ENCODE results near the gene RGPD8.
"Not testable (repeated sequence)": the region's sequence is repeated elsewhere in the genome, so short reads cannot be mapped to it uniquely, and the experiment has no call there.

DNA sequence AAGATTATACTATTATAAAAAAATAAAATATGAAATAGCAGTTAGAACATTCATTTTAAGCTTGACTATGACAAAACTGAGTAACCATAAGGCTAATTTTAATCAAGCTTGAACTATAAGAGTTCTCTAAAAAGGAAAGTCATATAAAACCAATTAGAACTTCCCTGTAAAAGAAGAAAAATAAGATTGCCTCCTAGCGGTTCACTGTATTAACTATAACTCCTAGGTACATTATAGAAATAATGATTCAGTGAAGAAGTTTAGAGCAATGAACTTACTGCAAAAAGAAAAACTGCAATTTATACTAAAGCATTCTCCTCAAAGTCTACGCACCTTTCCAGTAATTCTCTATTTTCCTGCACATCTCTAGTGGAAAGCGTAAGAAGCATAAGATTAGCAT, 16.6 kb downstream of the RGPD8 start:
- not testable (repeated sequence) for TF ChIP-seq EZH2 (IDR thresholded peaks at IDR 0.05; ENCODE audit: borderline replicate concordance, control insufficient read depth, low read depth, low read length); RFX5 (IDR thresholded peaks at IDR 0.05; ENCODE audit: low read depth, low read length); POLR2A (IDR thresholded peaks at IDR 0.05; ENCODE audit: low read depth, low read length); YY1 (IDR thresholded peaks at IDR 0.05; ENCODE audit: low read depth, low read length); SIN3A (IDR thresholded peaks at IDR 0.05; ENCODE audit: low read depth, low read length); NR2F1 (conservative IDR thresholded peaks at IDR 0.05); STAT1 (conservative IDR thresholded peaks at IDR 0.05); NBN (IDR thresholded peaks at IDR 0.05); JUNB (IDR thresholded peaks at IDR 0.05); ZBTB11 (CRISPR knock-in tag; IDR thresholded peaks at IDR 0.05); TCF12 (IDR thresholded peaks at IDR 0.05; ENCODE audit: low read depth, low read length); SMARCA5 (IDR thresholded peaks at IDR 0.05); CTCF (IDR thresholded peaks at IDR 0.05 in 2 of 3, conservative IDR thresholded peaks at IDR 0.05 in 1 of 3; ENCODE audit: control insufficient read depth in 2 of 3, extremely low read depth in 1 of 3, insufficient read depth in 1 of 3, low read depth in 3 of 3, low read length in 3 of 3)
- TF ChIP-seq, protein P1, sequence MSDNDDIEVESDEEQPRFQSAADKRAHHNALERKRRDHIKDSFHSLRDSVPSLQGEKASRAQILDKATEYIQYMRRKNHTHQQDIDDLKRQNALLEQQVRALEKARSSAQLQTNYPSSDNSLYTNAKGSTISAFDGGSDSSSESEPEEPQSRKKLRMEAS (IDR thresholded peaks at IDR 0.05; ENCODE audit: low read depth, low read length) = not testable (repeated sequence)

Data from GM12878 (cell line).